Ureter (tissue), 1 donor: Measurements from ENCODE around the gene ZNF474. TPM values are rescaled to one million over a fixed set of nuclear protein-coding genes. Genes with fewer than 3 reads are reported as not detected.

Experiments
- DNase-seq: peaks from one replicate; pipeline ENCODE4 v3.0.0-alpha.2; 2020; ENCODE audit warnings: low spot score
- total RNA-seq: library from RNA; stranded (reverse); gene quantifications from one replicate; pipeline ENCODE4 v1.2.4, GENCODE V29; 2023
- donor health status: DM: yes; HTN: yes; CAD: no.

Gene ZNF474
- total RNA-seq, 1 donor from 2014 or later, result 0.26 TPM

- no peak for DNase-seq
These were observed 51.7 kb downstream of the ZNF474 start for GRCh38 chr5:122180863-122181548.

GRCh38 chr5:122181863-122182262, 52.5 kb downstream of the ZNF474 start:
- DNase-seq, result no peak

- DNase-seq, result peak; percentile 51
These were observed 53.2 kb downstream of the ZNF474 start for GRCh38 chr5:122182491-122182921.

GRCh38 chr5:122183098-122183787, 53.9 kb downstream of the ZNF474 start:
- peak; percentile 68 for DNase-seq

GRCh38 chr5:122183788-122184170, 54.4 kb downstream of the ZNF474 start:
- no peak for DNase-seq

- DNase-seq, result no peak
These were observed 55.4 kb downstream of the ZNF474 start for GRCh38 chr5:122184676-122185255.

- no peak for DNase-seq
These were observed 58.1 kb downstream of the ZNF474 start for GRCh38 chr5:122187426-122187825.

GRCh38 chr5:122190156-122190555, 60.8 kb downstream of the ZNF474 start:
- no peak for DNase-seq

GRCh38 chr5:122192497-122193496, 63.5 kb downstream of the ZNF474 start:
- peak; percentile 52 for DNase-seq

GRCh38 chr5:122195802-122196394, 66.6 kb downstream of the ZNF474 start:
- no peak for DNase-seq

- DNase-seq, result no peak
These were observed 69.8 kb downstream of the ZNF474 start for GRCh38 chr5:122199146-122199545.

- DNase-seq, result no peak
These were observed 71.1 kb downstream of the ZNF474 start for GRCh38 chr5:122200450-122200849.

GRCh38 chr5:122200865-122201264, 71.5 kb downstream of the ZNF474 start:
- DNase-seq, result no peak

GRCh38 chr5:122201365-122201764, 72.0 kb downstream of the ZNF474 start:
- no peak for DNase-seq

- no peak for DNase-seq
These were observed 73.6 kb downstream of the ZNF474 start for GRCh38 chr5:122202952-122203351.

Other genes starting within 250 kb of the ZNF474 start
- 22.5 TPM for gene SRFBP1, start 167.6 kb upstream of the ZNF474 start, total RNA-seq
- 6.5 TPM for gene LOX, start 51.3 kb upstream of the ZNF474 start, total RNA-seq
- 3.3 TPM for gene SNCAIP, start 182.7 kb downstream of the ZNF474 start, total RNA-seq